GM23338 (cell line): ENCODE data around the gene PTCHD4. TPM values are rescaled to one million over a fixed set of nuclear protein-coding genes. Genes with fewer than 3 reads are reported as not detected.
A peak's percentile ranks its signal among the peaks of the same experiment; 100 is the strongest.

Experiments
- ATAC-seq: fragments of 200-7000 bp; cut with Tn5 transposase; 3 replicates; pipeline ENCODE4 v1.9.1; 2020
- DNase-seq: peaks from one replicate; pipeline ENCODE4 v3.0.0-alpha.2; 2015; ENCODE audit warnings: low spot score
- H2AFZ ChIP-seq: fragments of 200-600 bp; sonication (generic); 2 replicates; pipeline ENCODE4 v1.8.0; 2016; ENCODE audit warnings: antibody characterized with exemption, mild to moderate bottlenecking, moderate library complexity
- H3F3A ChIP-seq: fragments of 200-600 bp; sonication (generic); replicated peaks from 2 replicates; pipeline ENCODE4 v1.8.0; 2017; ENCODE audit warnings: antibody characterized with exemption, mixed run types, low read depth
- H3K27ac ChIP-seq: fragments of 200-600 bp; sonication (generic); 2 replicates; pipeline ENCODE4 v1.6.1; 2016; ENCODE audit warnings: low read depth
- H3K27me3 ChIP-seq: fragments of 200-600 bp; sonication (generic); 2 replicates; pipeline ENCODE4 v1.8.0; 2016; ENCODE audit warnings: mild to moderate bottlenecking, mixed run types, moderate library complexity; ENCODE audit not compliant: insufficient read depth
- H3K36me3 ChIP-seq: fragments of 200-600 bp; sonication (generic); 2 replicates; pipeline ENCODE4 v1.8.0; 2016; ENCODE audit warnings: mild to moderate bottlenecking; ENCODE audit not compliant: insufficient read depth
- H3K4me1 ChIP-seq: fragments of 200-600 bp; sonication (generic); 2 replicates; pipeline ENCODE4 v1.8.0; 2016; ENCODE audit warnings: mild to moderate bottlenecking, moderate library complexity; ENCODE audit not compliant: insufficient read depth
- H3K4me2 ChIP-seq: fragments of 200-600 bp; sonication (generic); 2 replicates; pipeline ENCODE4 v1.7.1; 2017; ENCODE audit warnings: mixed run types
- H3K4me3 ChIP-seq: fragments of 200-600 bp; sonication (generic); 2 replicates; pipeline ENCODE4 v1.6.1; 2016; ENCODE audit warnings: mixed run types
- H3K79me2 ChIP-seq: fragments of 200-600 bp; sonication (generic); replicated peaks from 2 replicates; pipeline ENCODE4 v1.8.0; 2017; ENCODE audit warnings: mild to moderate bottlenecking; ENCODE audit not compliant: insufficient read depth
- H3K9me2 ChIP-seq: fragments of 200-600 bp; sonication (generic); 2 replicates; pipeline ENCODE4 v1.8.0; 2017; ENCODE audit not compliant: insufficient read depth
- H4K20me1 ChIP-seq: fragments of 200-600 bp; sonication (generic); replicated peaks from 2 replicates; pipeline ENCODE4 v1.8.0; 2017; ENCODE audit warnings: mild to moderate bottlenecking; ENCODE audit not compliant: insufficient read depth
- H3K27ac Mint-ChIP-seq: 2 replicates; pipeline ENCODE4 v1.8.0; 2020; ENCODE audit warnings: inconsistent platforms, mild to moderate bottlenecking, moderate library complexity, mixed read lengths
- H3K27me3 Mint-ChIP-seq: 3 replicates; pipeline ENCODE4 v1.8.0; 2022; ENCODE audit warnings: low read depth, mild to moderate bottlenecking, moderate library complexity, mixed read lengths, inconsistent platforms; ENCODE audit not compliant: insufficient read depth, poor library complexity
- H3K36me3 Mint-ChIP-seq: 3 replicates; pipeline ENCODE4 v1.8.0; 2021; ENCODE audit warnings: low read depth, mild to moderate bottlenecking, inconsistent platforms, moderate library complexity, mixed read lengths
- H3K4me1 Mint-ChIP-seq: 3 replicates; pipeline ENCODE4 v1.8.0; 2020; ENCODE audit warnings: mild to moderate bottlenecking, inconsistent platforms, mixed read lengths
- H3K4me3 Mint-ChIP-seq: 3 replicates; pipeline ENCODE4 v1.8.0; 2021; ENCODE audit warnings: moderate library complexity, mild to moderate bottlenecking, inconsistent platforms, mixed read lengths
- H3K9me3 Mint-ChIP-seq: 3 replicates; pipeline ENCODE4 v1.8.0; 2020; ENCODE audit warnings: moderate library complexity, mild to moderate bottlenecking, inconsistent platforms, mixed read lengths
- JUNB ChIP-seq: IDR thresholded peaks from one replicate; pipeline ENCODE4 v1.6.1; 2016; ENCODE audit warnings: antibody characterized with exemption; ENCODE audit not compliant: unreplicated experiment
- NANOG ChIP-seq: IDR thresholded peaks from 2 replicates; pipeline ENCODE4 v1.6.1; 2016; ENCODE audit warnings: antibody characterized with exemption, borderline replicate concordance
- STAT1 ChIP-seq: IDR thresholded peaks from one replicate; pipeline ENCODE4 v1.6.1; 2016; ENCODE audit warnings: antibody characterized with exemption; ENCODE audit not compliant: unreplicated experiment
- polyA plus RNA-seq: library from polyadenylated mRNA; unstranded; fragments of >200 nt; fragmentation: Nextera tagmentation; extraction: Ambion mirVana; gene quantifications from 2 replicates; pipeline ENCODE4 v1.2.1, GENCODE V29; 2016
- total RNA-seq: library from RNA; depleted of rRNA; stranded (reverse); fragments of >200 nt; shearing (Covaris generic); gene quantifications from 2 replicates; pipeline ENCODE4 v1.2.3, GENCODE V29; 2014
- TF ChIP-seq, protein P1 (sequence below): fragments of 250-450 bp; sonication (Bioruptor Pico); IDR thresholded peaks from 2 replicates; pipeline ENCODE4 v1.5.0; 2020; ENCODE audit warnings: mild to moderate bottlenecking, moderate library complexity
- TF ChIP-seq, protein P2 (sequence below), 2 experiments: fragments of 200-600 bp in 1 of 2; sonication (generic) in 1 of 2; conservative IDR thresholded peaks; 2 replicates each; pipeline versions ENCODE4 v1.5.1 to v1.6.1; 2016 to 2017; ENCODE audit warnings: antibody characterized with exemption in 2 of 2, low read depth in 2 of 2, mild to moderate bottlenecking in 2 of 2, moderate library complexity in 1 of 2
- TF ChIP-seq, protein P3 (sequence below): IDR thresholded peaks from one replicate; pipeline ENCODE4 v1.6.1; 2018; ENCODE audit warnings: antibody characterized with exemption; ENCODE audit not compliant: unreplicated experiment

Gene PTCHD4
- total and polyA plus RNA-seq, 2 experiments from 2014 or later: 0.66 to 0.78 TPM

DNA sequence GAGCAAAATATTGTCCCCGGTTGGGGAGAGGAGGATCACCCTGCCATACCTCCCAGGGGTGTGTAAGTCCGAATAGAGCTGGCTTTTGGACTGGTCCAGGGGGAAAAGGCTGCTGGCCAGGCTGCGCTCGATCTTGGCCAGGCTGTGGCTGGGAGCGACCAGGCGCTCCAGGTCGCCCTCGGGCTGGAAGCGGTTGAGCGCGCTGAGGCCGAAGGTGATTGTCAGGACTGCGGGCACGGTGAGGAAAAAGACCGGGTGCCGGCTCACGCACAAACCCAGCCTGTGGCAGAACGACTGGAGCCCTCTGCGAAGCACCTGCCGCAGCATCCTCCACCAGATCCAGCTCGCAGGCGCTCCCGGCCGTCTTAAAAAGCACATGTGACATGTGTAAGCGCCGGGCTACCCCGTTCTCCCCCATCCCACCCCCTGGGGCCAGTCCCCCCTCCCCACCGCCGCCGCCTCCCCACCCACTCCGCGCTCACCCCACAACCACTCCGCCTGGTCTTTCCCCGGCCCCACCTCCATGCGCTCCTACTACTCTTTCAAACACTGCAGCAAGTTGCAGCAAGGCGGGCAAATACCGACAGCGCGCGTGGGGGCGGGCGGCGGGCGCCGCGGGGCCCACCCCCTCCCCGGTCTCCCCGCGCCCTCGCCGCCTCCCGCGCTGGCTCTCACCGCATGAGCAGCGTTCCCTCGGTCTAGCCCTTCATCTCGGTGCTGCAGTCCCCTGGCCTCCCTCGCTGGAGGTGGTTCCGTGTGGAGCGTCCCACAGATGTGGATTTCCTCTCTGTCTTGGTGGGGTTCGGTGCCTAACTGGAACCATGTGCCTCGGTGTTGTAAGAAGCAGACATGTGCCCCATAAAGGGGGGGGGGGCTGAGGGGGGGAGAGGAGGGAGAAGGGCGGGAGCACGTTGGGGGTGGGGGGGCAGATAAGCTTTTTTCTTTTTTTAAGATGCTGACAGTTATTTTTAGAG is 42.4 kb downstream of the PTCHD4 start (continued):
- TF ChIP-seq, protein P1, sequence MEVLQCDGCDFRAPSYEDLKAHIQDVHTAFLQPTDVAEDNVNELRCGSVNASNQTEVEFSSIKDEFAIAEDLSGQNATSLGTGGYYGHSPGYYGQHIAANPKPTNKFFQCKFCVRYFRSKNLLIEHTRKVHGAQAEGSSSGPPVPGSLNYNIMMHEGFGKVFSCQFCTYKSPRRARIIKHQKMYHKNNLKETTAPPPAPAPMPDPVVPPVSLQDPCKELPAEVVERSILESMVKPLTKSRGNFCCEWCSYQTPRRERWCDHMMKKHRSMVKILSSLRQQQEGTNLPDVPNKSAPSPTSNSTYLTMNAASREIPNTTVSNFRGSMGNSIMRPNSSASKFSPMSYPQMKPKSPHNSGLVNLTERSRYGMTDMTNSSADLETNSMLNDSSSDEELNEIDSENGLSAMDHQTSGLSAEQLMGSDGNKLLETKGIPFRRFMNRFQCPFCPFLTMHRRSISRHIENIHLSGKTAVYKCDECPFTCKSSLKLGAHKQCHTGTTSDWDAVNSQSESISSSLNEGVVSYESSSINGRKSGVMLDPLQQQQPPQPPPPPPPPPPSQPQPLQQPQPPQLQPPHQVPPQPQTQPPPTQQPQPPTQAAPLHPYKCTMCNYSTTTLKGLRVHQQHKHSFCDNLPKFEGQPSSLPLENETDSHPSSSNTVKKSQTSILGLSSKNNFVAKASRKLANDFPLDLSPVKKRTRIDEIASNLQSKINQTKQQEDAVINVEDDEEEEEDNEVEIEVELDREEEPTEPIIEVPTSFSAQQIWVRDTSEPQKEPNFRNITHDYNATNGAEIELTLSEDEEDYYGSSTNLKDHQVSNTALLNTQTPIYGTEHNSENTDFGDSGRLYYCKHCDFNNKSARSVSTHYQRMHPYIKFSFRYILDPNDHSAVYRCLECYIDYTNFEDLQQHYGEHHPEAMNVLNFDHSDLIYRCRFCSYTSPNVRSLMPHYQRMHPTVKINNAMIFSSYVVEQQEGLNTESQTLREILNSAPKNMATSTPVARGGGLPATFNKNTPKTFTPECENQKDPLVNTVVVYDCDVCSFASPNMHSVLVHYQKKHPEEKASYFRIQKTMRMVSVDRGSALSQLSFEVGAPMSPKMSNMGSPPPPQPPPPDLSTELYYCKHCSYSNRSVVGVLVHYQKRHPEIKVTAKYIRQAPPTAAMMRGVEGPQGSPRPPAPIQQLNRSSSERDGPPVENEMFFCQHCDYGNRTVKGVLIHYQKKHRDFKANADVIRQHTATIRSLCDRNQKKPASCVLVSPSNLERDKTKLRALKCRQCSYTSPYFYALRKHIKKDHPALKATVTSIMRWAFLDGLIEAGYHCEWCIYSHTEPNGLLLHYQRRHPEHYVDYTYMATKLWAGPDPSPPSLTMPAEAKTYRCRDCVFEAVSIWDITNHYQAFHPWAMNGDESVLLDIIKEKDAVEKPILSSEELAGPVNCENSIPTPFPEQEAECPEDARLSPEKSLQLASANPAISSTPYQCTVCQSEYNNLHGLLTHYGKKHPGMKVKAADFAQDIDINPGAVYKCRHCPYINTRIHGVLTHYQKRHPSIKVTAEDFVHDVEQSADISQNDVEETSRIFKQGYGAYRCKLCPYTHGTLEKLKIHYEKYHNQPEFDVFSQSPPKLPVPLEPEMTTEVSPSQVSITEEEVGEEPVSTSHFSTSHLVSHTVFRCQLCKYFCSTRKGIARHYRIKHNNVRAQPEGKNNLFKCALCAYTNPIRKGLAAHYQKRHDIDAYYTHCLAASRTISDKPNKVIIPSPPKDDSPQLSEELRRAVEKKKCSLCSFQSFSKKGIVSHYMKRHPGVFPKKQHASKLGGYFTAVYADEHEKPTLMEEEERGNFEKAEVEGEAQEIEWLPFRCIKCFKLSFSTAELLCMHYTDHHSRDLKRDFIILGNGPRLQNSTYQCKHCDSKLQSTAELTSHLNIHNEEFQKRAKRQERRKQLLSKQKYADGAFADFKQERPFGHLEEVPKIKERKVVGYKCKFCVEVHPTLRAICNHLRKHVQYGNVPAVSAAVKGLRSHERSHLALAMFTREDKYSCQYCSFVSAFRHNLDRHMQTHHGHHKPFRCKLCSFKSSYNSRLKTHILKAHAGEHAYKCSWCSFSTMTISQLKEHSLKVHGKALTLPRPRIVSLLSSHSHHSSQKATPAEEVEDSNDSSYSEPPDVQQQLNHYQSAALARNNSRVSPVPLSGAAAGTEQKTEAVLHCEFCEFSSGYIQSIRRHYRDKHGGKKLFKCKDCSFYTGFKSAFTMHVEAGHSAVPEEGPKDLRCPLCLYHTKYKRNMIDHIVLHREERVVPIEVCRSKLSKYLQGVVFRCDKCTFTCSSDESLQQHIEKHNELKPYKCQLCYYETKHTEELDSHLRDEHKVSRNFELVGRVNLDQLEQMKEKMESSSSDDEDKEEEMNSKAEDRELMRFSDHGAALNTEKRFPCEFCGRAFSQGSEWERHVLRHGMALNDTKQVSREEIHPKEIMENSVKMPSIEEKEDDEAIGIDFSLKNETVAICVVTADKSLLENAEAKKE (CRISPR knock-in tag): no peak
- no peak for TF ChIP-seq JUNB
- TF ChIP-seq NANOG: no peak

DNA sequence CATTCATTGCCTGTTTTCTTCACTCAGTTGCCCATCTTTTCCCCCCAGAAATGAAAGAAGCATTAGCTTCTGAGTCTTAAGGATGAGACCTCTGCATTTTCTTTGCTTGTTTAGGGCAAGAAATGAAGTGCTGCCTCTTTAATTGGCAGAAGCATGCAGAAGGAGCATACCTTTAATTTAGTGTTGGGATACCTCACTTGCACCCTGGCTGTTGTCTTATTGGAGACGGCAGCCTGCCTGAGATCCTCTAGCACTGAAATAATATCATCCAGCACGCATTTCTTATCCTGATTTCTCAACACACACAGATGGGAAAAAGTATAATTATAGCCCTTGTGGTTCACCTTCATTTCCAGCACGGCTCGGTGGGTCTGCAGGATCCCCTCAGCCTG is 43.1 kb downstream of the PTCHD4 start:
- H3K4me1 ChIP-seq: no peaks in the 10 kb centered on the region
- H3K36me3 ChIP-seq: no peaks in the 10 kb centered on the region
- DNase-seq: no peak
- peaks cover 43% of the 10 kb centered on the region for H3K27me3 ChIP-seq
- H4K20me1 ChIP-seq: no peaks in the 10 kb centered on the region
- peak overlapping the region; percentile 84 for H2AFZ ChIP-seq
- H3K27ac Mint-ChIP-seq: no peak overlapping the region
- 0 out of 2 replicates have a peak, but pooled peaks cover 3% of the 10 kb centered on the region for H3F3A ChIP-seq
- H3K9me3 Mint-ChIP-seq: no peaks in the 10 kb centered on the region
- H3K4me3 ChIP-seq: peak overlapping the region; percentile 58
- H3K27ac ChIP-seq: no peak overlapping the region
- ATAC-seq: no peak
- H3K4me3 Mint-ChIP-seq: peak overlapping the region; percentile 78
- H3K79me2 ChIP-seq: no peaks in the 10 kb centered on the region
- H3K9me2 ChIP-seq: no peaks in the 10 kb centered on the region
- peaks cover 16% of the 10 kb centered on the region for H3K4me1 Mint-ChIP-seq
- peaks cover 26% of the 10 kb centered on the region for H3K27me3 Mint-ChIP-seq
- TF ChIP-seq, protein P2, sequence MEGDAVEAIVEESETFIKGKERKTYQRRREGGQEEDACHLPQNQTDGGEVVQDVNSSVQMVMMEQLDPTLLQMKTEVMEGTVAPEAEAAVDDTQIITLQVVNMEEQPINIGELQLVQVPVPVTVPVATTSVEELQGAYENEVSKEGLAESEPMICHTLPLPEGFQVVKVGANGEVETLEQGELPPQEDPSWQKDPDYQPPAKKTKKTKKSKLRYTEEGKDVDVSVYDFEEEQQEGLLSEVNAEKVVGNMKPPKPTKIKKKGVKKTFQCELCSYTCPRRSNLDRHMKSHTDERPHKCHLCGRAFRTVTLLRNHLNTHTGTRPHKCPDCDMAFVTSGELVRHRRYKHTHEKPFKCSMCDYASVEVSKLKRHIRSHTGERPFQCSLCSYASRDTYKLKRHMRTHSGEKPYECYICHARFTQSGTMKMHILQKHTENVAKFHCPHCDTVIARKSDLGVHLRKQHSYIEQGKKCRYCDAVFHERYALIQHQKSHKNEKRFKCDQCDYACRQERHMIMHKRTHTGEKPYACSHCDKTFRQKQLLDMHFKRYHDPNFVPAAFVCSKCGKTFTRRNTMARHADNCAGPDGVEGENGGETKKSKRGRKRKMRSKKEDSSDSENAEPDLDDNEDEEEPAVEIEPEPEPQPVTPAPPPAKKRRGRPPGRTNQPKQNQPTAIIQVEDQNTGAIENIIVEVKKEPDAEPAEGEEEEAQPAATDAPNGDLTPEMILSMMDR (conservative IDR thresholded peaks at IDR 0.05; ENCODE audit: low read depth in 2 of 2): no peak
- TF ChIP-seq STAT1 (no peak), NANOG (no peak)
- TF ChIP-seq, protein P3, sequence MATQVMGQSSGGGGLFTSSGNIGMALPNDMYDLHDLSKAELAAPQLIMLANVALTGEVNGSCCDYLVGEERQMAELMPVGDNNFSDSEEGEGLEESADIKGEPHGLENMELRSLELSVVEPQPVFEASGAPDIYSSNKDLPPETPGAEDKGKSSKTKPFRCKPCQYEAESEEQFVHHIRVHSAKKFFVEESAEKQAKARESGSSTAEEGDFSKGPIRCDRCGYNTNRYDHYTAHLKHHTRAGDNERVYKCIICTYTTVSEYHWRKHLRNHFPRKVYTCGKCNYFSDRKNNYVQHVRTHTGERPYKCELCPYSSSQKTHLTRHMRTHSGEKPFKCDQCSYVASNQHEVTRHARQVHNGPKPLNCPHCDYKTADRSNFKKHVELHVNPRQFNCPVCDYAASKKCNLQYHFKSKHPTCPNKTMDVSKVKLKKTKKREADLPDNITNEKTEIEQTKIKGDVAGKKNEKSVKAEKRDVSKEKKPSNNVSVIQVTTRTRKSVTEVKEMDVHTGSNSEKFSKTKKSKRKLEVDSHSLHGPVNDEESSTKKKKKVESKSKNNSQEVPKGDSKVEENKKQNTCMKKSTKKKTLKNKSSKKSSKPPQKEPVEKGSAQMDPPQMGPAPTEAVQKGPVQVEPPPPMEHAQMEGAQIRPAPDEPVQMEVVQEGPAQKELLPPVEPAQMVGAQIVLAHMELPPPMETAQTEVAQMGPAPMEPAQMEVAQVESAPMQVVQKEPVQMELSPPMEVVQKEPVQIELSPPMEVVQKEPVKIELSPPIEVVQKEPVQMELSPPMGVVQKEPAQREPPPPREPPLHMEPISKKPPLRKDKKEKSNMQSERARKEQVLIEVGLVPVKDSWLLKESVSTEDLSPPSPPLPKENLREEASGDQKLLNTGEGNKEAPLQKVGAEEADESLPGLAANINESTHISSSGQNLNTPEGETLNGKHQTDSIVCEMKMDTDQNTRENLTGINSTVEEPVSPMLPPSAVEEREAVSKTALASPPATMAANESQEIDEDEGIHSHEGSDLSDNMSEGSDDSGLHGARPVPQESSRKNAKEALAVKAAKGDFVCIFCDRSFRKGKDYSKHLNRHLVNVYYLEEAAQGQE: no peak
- no peaks in the 10 kb centered on the region for H3K36me3 Mint-ChIP-seq
- peak overlapping the region; percentile 85 for H3K4me2 ChIP-seq
